GM18907 (cell line): ENCODE data around the gene GNG12.

ENCODE experiments used
- ATAC-seq: cut with Tn5 transposase; IDR thresholded peaks from one replicate; pipeline ENCODE4 v1.9.1; 2021; ENCODE audit warnings: mild to moderate bottlenecking, moderate library complexity; ENCODE audit not compliant: unreplicated experiment

The GNG12 gene

DNA sequence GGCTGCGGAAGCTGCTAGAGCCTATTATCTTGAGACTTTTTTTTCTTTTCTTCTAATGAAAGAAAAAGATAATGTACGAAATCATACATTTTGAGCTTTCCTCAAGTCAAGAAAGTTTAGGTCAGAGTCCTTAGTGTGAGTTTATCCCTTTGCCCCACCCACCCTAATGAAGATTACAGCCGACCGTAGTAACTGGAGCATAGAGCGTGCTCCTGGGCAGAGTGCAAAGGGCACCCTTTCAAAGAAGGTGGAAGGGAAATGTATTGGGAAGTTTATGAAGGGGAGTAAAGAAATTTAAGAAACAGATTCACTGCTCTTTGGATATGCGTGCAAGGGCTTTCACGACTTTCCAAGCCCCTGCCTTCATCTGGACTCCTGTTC lies 17.2 kb downstream of the GNG12 start:
- ATAC-seq = no peak

DNA sequence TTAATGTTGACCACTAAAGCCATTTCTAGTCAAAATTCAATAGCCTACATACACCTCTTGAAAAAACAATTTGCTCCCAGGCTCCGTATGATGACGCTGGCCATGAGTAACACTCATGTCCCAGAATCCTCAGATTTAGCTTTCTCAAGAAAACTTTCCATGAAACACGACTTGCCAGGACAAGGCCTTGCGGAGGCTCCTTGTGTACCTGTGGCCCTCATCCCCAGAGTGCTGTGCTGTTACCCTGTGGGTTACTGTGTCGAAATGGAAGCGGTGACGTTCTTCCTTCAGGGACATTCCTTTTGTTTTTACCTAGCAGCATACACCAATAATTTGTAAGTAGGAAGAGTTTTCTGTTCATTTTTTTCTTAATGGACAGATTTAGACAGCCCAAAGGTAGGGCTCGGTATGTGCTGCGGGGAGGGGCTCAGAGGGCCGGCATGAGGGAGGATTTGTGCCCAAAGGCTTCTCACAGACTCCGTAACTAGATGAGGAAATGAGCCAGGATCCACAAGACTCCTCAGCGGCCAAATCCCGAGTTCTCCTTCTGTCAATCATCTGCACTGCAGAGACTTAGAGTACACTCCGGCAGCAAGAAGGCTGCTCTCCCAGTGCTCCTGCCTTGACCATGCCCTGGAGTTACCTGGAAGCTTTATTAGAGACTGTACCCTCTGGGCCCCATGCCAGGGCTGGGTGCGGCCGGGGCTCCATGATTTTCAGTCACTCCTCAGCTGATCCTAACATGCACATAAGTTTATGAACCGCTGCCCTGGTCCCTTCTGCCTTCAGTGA lies 17.8 kb downstream of the GNG12 start:
- ATAC-seq = no peak

DNA sequence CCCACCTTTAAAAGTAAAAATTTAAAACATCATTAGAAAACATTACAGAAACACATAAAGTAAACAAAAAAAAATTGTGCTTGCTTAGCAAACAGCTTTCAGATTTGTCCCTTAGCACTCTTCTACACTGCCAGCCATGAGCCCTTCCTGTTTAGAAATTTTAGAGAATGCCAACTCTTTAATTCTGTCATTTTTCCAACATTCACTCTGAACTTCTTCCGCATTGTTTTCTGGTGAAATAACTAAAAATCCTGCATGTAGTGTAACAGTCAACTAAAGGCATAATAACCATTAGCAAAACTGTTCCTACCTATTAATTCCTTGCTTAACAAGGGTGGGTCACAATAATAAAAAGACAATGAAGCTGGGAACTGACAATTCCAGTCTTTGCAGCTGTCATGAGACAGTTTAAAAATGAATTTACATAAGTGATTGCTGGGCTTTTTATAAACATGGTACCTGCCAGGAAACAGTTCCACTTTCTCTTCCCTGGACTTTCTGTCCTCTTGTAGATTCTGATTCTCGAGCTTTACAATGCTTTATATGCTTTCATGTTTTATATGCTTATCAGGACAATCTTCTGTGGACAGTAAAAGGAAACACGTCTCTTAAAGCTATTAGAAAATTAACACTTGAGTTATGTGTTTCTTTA lies 19.0 kb downstream of the GNG12 start:
- ATAC-seq = no peak

DNA sequence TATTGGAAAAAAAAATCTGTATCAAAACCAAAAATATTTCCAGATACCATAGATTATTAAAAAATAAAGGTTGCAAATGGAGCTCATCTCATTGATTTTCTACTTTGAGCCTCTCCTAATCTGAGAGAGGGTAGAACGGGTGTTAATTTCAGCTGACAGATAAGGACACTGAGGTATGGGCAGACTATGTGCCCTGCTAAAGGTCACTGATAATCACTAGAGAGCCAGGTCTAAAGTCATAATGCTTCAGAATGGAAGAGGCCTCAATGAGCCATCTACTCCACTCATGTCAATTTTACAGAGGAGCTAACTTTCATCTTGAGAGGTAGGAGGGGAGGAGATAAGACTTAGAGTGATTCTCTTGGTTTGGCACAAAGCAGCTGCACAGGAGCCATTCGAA lies 21.0 kb downstream of the GNG12 start:
- ATAC-seq = no peak

DNA sequence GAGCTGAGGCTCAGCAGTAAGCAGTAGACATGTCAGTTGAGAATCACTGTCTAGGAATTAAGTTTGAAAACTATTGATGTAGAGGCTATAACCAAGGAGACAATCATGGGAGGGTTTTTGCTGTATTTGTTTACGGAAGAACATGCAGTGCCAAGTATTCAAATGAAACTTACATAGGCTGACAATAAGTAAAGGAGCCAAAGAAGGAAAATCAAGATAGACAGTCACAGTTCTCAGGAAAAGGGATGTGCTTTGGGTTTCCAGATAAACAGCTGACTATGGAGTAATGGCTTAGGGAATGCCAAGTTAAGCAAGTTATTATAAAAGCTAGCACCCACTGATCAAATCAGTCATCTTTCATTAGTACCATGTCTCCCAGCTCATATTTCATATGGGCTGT lies 21.5 kb downstream of the GNG12 start:
- ATAC-seq = no peak

DNA sequence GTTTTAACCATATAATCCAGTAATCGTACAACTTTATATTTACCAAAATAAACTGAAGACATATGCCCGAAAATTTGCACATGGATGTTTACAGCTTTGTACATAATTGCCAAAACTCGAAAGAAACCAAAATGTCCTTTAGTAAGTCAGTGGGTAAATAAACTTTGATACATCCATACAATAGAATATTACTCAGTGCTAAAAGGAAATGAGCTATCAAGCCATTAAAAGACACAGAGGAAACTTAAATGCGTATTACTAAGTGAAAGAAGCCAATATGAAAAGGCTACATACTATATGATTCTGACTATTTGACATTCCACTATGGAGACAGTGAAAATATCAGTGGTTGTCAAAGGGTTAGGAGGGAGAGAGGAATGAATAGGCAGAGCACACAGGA lies 23.4 kb downstream of the GNG12 start:
- no peak for ATAC-seq

DNA sequence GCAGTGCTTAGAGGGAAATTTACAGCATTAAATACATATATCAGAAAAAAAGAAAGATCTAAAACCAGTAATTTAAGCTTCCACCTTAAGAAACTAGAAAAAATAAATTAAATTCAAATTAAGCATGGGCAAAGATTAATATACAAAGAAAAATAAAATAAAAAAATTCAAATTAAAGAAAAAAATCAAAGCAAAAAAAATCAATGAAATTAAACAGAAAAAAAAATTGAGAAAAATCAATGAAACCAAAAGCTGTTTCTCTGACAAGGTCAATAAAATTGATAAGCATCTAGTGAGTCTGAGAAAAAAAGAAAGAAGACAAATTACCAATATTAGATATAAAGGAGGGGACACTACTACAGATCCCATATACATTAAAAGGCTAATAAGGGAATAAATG lies 26.0 kb downstream of the GNG12 start:
- no peak for ATAC-seq

DNA sequence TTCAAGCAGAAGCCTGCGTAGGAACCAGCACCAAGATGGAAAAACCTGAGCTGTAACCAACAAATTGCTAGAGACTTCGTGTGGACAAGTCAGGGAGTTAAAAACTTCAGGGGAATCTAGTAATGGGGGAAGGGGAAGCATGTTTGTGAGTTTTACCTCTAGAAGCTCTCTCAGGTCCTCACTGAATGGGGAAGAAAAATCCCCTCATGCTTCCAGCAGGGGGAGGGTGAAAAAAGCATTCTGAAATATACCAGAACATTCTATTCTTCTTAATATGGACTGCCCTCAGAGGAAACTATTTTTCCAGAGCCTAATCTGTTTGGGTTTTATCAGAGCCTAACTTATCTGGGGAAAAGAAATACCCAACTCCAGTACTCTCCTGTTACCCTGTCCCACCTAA lies 28.6 kb downstream of the GNG12 start:
- no peak for ATAC-seq

DNA sequence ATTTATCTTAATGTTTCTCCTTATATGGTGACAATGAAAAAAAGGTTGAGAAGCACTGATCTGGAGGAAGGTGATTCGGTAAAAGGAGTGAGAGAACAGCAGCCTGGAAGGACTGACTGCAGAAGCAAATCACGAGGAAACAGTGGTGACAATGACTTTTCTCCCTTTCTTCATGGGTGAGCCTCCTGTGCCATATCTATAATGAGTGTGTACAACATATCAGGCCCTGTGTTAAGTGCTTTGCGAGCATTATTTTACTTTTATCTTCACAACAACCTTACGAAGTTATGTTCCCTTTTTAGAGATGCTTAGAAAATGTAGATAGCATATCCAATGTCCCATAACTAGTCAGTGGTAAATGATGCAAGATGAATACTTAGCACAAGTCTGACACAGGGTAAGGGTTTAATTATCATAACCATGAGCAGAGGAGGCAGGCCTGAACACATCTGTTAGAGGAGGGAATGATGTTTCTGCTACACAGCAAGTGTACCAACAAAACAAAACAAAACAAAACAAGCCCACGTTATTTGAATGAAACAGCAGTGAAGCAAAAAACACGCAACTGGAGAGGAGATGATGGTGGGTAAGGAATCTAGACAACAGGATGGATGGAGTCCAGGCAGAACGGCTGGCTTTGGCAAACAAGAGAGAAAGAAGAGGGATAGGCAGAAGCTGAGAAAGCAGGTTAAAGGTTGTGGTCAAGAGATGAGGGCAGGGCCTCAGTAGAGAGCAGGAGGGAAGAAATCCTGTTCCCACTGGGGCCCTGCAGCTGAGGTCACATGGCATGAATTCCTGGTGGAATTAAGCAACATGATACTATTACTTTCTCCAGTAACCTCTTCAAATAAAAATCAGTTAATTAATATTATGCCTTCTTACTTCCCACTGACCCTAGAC lies 29.6 kb downstream of the GNG12 start:
- no peak for ATAC-seq

DNA sequence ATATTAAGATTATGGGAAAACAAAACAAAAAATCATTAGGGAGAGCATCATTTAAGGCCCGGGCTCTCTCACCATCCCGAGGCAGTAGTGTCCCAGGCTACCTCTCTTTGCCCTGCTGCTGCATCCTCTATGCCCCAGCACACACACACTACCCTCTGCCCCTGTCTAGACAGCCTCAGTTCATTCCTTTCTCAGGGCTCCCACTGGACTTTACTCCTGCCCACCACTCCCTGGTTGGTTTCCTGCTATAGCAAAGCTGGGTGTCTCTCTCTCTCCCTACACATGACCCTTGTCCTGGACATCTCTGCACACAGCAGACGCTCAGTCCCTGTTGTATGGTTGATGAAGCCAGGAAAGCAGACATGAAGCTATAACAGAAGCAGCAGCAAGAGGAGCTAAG lies 30.7 kb downstream of the GNG12 start:
- ATAC-seq = no peak

DNA sequence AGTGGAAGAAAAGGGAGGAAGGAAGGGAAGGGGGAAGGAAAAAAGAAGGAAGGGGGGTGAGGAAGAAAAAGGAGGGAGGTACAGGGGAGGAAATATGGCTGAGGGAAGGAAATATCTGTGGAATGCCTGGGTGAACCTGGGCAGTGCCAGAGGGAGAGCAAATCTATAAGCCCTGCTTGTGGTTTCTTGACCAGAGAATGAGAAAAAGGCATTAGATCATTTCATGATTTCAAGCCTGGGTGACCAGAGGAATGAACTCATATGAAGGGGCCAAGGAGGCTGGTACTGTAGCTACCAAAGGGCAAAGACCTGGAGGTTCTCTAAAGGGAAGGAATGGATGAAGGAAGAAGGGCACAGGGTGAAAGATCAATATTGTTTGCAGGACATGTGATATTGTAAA lies 31.4 kb downstream of the GNG12 start:
- ATAC-seq = no peak

DNA sequence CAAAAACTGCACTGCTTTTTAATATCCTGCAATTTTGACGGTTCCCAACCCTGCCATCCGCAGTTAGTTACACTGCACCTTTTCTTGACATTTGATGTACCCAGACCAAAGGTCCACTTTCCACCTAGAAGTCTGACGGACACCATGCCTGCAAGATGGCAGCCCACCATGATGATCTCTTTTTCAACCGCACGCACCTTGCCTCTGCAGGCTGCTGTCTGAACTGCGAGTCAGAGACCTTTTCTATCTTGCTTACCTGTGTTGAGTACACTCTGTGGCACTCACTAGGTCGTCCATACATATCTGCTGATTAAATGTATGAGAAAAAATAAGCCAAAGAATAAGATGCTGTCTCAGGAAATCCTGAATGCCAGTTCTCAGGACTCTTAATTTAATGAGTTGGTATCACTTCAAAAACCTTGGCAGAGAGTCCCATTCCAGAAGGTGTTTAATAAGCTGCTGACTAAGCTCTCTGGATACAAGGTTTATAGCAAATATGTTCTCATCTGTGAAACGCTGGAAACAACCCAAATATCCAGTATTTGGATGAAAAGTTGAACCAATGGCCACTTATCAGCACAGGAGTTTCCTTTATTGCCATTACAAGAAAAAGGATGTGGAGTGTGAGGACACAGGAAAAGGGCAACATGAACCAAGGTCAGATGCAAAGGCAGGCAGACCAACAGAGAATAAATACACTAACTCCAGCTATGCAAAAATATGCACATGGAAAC lies 37.9 kb downstream of the GNG12 start:
- no peak for ATAC-seq

DNA sequence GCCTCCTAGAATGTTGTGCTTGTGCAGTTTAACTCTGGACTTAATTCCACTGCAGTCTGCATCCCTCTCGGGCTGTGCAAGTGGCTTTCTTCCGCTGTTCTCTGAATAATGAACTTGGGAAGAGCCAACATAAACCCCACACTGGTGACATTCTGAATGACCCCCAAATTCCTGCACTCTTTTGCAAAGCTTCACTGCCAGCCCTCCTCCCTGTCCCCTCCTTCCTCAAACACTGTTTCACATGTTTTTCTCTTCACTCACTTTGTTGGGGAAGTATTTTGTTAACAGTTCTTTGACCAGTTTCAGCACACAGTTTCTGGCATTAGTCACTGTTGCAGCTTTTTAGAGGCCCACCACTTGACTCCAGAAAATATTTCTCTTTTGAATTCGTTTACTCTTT lies 39.7 kb downstream of the GNG12 start:
- ATAC-seq = no peak

DNA sequence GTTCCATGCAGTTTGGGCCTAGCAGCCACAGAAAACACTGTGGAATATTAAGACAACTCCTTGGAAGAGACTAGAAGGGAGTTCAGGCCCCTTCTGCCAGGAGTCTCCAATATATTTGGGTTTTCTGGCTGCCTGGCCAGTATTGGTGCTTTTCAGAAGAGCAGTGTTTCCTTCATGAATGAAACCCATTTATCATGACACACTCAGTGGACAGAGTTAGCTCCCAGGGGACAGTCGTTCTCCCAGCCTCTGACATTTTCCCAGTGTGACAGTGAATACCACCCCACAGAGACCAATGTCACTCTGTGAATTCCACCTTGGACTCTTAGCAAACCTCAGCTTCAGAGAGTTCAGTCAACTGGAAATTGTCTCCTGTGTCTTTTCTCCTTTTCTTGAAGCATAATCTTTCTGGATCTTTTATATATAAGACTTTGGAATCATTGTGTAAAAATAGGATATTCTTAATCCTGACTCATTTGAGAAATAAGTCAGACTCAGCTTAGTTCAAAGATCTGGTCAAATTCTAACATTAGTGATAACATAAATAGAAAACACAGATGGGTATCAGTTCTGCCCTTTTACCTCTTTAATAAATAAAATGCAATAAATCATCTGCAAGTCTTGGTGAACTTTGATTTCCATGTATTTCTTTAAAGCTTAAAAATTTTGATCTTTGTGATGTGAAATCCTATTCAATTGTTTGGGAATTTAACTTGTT lies 40.4 kb downstream of the GNG12 start:
- ATAC-seq = no peak

DNA sequence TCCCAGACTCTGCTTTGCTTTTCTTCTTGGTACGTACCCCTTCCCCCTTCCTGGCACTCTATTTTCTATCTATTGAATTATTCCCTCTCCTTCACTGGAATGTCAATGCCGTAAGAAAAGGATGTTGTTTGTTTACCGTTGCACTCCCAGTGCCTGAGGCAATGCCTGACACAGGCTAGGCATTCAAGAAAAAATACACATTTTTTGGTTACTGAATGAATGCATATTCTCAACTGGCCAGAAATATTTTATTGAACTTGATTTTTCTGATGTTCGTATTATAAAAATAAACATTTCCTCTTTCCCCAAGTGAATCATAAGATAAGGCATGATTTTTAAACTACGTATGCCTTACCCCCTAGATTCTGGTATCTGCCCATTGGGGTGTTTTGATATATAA lies 41.2 kb downstream of the GNG12 start:
- no peak for ATAC-seq

DNA sequence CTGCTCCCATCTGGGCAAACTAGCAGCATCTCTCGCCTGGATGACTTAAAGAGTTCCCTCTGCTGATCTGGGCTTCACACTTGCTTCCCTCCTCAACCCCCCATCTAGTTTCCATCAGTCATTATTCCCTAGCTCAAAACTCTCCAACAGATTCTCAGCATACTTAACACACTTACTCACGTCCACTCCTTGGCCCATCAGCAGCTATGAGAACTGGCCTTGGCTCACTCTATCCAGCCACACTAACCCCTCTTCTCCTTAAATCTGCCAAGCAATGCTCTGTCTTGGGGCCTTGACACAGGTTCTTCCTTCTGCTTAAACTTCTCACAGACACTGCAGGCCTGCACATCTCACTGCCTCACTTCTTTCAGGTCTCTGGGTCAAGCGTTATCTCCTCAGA lies 41.6 kb downstream of the GNG12 start:
- no peak for ATAC-seq

DNA sequence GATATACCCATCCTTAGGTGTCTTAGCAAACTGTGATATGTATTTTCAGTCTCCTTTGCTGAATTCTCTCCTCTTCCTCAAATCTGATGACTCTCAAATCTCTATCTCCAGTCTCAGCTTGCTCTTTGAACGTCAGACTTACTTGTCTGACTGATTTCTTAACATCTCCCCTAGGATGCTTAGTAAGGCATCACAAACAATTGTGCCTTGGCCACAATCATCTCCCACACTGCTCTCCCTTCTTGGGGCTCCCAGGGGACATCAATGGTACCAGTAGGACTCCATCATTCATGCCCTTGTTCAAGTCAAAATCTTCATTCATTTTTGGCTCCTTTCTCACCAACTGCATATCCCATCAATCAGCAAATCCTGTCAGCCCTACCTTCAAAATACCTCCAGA lies 42.0 kb downstream of the GNG12 start:
- no peak for ATAC-seq

DNA sequence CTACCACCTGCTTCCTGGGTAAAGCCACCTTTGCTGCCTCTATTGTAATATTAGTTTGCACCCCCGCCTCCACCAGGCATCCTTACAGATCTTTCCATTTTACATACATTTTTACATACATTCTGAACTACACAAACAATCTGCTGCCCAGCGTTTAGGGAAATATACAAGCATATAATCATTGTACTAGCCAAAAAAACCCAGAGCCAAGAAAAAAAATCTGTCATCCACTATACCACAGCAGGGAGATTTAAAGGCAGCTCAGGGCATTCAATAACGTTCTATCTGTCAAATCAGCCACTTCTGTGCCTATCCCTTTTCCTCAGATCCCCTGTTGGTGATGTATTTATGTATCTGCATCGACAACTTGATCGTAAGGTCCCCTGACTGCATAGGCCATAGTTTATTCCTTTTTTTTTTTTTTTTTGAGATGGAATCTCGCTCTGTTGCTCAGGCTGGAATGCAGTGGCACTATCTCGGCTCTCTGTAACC lies 43.0 kb downstream of the GNG12 start:
- ATAC-seq = no peak

DNA sequence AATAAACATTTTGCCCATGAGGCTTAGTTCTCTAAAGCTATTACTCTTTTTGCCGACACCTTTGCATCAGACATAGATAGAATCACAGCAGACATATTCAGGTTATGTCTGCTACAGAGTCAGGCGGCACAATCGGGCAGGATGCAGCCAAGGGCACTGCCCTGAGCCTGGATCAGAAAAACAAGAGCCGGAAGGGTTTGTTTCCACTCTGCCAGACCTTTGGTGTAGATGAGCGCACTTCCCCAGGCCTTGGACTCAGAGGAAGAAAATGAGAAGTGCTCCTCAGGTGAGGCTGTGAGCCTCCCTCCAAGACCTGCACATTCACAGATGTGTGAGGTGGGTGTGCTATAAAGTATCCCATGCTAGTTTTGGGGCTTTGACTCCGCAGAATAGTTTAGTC lies 43.7 kb downstream of the GNG12 start:
- no peak for ATAC-seq

DNA sequence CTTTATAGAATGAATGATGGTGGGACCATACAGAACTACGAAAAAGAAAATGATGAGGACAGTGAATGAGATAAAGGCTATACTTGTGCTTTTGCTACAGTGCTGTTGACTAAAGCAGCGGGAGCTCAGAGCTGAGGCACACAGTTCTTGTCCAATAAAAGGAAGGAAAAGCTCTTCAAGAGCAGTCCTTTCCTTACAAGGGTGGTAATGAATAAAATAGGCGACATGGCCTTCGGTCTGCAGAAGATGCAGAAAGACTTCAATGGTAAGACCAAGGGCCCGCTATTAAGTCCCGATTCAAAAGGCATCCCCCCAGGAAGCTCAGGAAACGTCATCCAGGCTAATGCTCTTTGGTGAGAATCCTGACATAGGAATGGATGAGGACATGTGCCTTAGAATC lies 44.4 kb downstream of the GNG12 start:
- ATAC-seq = no peak
